Measurements from ENCODE around the gene RP9. TPM values are rescaled to one million over a fixed set of nuclear protein-coding genes. Genes with fewer than 3 reads are reported as not detected.

RP9 gene
- polyA plus RNA-seq, 1 donor = 25.5 TPM

GRCh38 chr7:33062782-33063443, 46.3 kb downstream of the RP9 start:
- DNase-seq (ENCODE audit: low read depth) = peak; percentile 87

GRCh38 chr7:33062023-33062781, 47.0 kb downstream of the RP9 start, which contains the start of gene NT5C3A:
NT5C3A (minus strand) TSS chr7:33062776; CDS start chr7:33062705, 71 bp downstream.
- DNase-seq (ENCODE audit: low read depth) = no peak

- no peak for DNase-seq (ENCODE audit: low read depth)
These were observed 47.8 kb downstream of the RP9 start for GRCh38 chr7:33061282-33061937.

- no peak for DNase-seq (ENCODE audit: low read depth)
These were observed 49.6 kb downstream of the RP9 start for GRCh38 chr7:33059635-33060034.

- DNase-seq (ENCODE audit: low read depth) = no peak
These were observed 54.0 kb downstream of the RP9 start for GRCh38 chr7:33055158-33055557.

GRCh38 chr7:33054261-33054964, 54.8 kb downstream of the RP9 start:
- no peak for DNase-seq (ENCODE audit: low read depth)

GRCh38 chr7:33053721-33054120, 55.5 kb downstream of the RP9 start:
- DNase-seq (ENCODE audit: low read depth) = no peak

GRCh38 chr7:33050535-33051318, 58.5 kb downstream of the RP9 start:
- DNase-seq (ENCODE audit: low read depth) = peak; percentile 43

- DNase-seq (ENCODE audit: low read depth) = no peak
These were observed 60.5 kb downstream of the RP9 start for GRCh38 chr7:33048704-33049103.

GRCh38 chr7:33048257-33048656, 60.9 kb downstream of the RP9 start:
- no peak for DNase-seq (ENCODE audit: low read depth)

GRCh38 chr7:33044986-33045385, 64.2 kb downstream of the RP9 start:
- no peak for DNase-seq (ENCODE audit: low read depth)

Other genes starting within 250 kb of the RP9 start
- 35.1 TPM for gene KBTBD2, start 217.6 kb downstream of the RP9 start, polyA plus RNA-seq (ENCODE audit: insufficient read length)
- gene FKBP9, start 152.0 kb downstream of the RP9 start, polyA plus RNA-seq (ENCODE audit: insufficient read length) = 135 TPM
- 31.7 TPM for gene NT5C3A, start 46.6 kb downstream of the RP9 start, polyA plus RNA-seq (ENCODE audit: insufficient read length)
- 15.9 TPM for gene BBS9, start 20.2 kb upstream of the RP9 start, polyA plus RNA-seq (ENCODE audit: insufficient read length)

Measured in forelimb muscle (tissue), 1 donor.